ENCODE measurements around the gene CHCHD6.

Gene CHCHD6

DNA sequence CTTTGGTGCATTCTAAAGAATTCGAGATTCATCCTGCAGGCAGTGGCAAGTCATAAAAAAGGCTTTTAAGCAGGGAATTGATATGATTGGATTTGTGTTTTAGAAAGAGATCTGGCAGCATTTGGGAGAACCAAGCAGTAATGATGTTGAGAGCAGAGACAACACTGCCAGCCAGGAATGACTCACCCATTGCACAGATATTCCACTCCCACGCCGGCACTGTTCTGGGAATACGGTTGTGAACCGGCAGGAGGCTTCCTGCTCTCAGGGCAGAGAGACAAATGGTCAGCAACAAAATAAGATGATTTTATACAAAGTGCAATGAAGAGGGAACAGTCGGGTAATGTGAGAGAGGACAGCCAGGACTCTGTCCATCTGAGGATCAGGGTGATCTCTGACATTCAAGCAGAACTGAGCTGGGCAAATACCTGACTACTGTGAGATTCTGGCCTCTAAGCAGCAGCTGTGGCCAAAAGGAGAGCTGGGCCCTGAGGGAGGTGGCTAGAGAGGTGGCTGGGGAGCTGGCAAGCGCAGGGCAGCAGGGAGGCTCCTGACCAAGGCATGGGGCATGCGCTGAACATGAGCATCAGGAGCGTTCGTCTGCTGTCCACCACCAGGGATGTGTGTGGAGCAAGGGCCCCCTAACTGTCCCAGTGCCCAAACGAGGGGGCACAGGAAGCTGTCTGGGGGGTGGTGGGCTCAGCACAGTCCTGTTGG is 222.8 kb downstream of the CHCHD6 start:
- no peak for DNase-seq

- DNase-seq, result no peak
Observed at GRCh38 chr3:126927401-126927750, 223.3 kb downstream of the CHCHD6 start.

GRCh38 chr3:126927846-126928245 is 223.8 kb downstream of the CHCHD6 start:
- DNase-seq, result no peak

GRCh38 chr3:126928921-126929474 is 225.0 kb downstream of the CHCHD6 start:
- DNase-seq, result no peak

- no peak for DNase-seq
Observed at GRCh38 chr3:126930936-126931600, 227.0 kb downstream of the CHCHD6 start.

DNA sequence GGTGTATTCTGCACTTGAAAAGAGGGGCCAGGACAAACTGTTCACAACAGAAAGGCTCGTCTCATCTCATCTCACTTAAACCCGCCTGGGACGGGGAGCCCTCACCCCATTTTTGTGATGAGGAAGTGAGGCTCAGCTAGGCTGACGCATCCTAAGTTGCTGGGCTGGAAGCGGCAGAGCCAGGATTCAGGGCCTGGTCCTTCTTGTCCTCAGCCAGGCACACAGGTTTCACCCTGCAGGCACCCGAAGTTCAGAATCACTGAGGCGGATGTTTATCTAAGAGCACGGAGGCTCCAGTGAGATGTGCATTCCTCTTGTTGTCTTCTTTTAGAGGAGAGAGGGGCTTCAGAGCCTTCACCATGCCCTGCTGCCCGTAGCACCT is 227.8 kb downstream of the CHCHD6 start:
- no peak for DNase-seq

DNA sequence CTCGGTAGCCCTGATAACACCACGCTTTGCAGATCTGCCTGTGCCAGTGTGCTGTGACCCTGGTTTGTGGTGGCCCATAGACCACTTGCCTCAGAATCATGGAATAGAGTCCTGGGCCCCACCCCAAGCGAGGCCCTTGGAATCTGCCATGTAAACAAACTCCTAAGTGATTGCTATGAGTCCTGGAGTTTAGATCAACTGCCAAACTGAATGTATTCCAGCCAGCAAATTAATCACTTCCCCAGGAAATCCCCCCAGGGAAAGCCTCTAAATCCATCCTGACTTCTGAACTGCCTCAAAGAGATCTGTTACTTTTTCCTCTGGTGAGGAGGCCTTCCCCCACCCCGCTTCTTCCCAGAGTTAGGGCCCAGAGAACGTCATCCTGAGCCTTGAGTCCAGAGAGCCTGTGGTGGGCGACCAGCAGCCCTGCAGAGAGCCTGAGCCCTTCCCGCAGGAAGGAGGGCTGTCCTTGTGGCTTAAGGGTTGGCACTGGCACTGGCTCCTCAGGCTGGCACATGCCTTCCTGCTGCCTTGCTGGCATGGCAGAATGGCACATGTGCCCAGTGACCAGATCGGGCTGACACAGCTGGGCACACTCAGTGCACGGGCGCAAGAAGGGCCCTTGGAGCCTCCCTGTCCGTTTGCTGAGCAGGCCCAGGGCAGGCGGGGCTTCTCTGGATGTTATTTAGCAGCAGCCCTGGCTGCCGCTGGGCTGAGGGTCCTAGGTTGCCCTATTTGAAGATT is 228.3 kb downstream of the CHCHD6 start:
- no peak for DNase-seq

GRCh38 chr3:126934031-126934531 is 230.0 kb downstream of the CHCHD6 start:
- no peak for DNase-seq

DNA sequence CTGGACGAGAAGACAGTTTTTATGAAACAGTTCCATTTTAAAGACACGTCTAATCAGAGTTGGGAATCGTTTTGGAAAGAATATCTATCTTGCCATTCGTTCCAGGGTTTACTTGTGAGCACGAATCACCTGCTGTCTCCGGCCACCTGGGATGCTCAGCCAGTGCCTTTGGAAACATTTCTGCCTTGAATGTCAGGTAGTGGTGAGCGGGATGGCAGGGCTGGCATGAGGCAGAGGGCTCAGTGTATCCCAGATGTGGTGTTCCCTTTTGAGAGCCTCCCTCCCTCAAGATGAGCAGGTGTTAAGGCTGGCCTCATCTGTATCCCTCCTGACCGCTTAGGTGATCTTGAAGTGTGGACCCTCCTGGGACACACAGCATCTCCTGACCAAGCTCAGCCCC is 231.0 kb downstream of the CHCHD6 start:
- no peak for DNase-seq

DNA sequence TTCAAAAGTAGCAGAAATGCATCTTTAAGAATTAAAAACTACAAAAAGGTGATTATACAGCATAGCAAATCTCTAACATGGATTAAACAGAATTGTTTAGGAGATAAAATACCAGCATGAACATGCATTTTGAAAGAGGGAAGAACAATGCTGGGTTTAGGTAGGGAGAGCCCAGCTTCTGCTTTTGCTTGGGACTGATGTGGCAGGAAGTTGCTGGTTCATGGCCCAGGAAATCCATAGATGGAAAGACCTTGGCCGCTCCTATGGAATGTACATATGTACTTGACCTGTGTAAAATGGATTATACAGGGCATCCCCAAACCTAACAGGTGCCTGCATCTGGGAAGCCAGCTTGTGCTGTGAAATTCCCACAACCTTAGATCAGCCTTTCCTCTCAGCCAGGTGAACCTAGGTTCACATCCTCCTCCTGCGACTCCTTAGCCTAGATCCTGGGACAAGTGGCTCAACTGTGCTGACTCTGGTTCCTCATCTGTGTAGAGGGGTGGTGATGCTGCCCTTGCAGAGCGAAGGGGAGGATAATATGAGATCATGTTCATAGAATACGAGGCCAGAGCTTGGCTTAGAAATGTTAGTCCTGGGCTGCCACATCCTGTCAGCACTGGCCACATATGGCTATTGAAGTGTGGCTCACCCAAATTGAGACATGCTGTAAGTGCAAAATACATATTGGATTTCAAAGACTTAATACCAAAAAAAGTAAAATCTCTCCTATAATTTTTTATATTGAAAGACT is 231.9 kb downstream of the CHCHD6 start:
- no peak for DNase-seq

- no peak for DNase-seq
Observed at GRCh38 chr3:126936853-126937425, 232.9 kb downstream of the CHCHD6 start.

DNA sequence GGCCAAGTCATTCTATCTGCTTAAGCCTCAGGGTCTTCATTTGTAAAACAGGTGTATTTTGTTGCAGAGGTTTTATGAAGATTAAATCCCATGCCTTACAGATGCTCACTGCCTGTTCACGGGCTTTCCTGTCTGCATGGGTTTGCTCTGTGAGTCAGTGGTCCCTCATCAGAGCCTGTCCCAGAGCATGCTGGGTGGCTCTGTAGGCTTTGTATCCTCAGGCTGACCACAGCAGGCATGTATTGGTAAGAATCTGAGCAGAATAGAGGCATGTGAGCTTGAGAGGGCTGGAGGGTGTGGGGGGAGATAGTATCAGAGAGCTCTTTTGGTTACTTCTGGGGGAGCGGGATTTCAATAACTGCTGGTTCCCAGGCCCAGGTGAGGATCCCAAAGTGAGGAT is 233.5 kb downstream of the CHCHD6 start:
- DNase-seq, result no peak

DNA sequence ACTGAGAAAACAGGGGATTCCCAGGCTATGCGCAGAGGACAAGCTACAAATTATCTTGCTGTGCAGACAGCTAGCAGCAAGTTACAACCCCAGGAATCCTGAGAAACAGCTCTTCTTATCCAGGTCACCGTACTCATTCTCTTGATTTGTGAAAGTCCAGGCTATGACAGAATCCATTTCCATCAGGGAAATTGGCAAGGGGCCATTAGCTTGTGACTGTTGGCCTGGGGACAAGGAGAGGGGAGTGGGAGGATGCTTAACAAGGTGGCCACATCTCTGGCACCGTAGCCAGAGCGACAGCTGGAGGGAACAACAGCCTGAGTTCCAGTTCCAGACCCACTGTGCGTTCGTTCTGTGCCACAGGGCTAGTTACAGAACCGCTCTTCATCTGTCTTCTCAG is 233.9 kb downstream of the CHCHD6 start:
- no peak for DNase-seq

- no peak for DNase-seq
Observed at GRCh38 chr3:126938520-126939337, 234.7 kb downstream of the CHCHD6 start.

GRCh38 chr3:126939338-126939718 is 235.3 kb downstream of the CHCHD6 start:
- no peak for DNase-seq

DNA sequence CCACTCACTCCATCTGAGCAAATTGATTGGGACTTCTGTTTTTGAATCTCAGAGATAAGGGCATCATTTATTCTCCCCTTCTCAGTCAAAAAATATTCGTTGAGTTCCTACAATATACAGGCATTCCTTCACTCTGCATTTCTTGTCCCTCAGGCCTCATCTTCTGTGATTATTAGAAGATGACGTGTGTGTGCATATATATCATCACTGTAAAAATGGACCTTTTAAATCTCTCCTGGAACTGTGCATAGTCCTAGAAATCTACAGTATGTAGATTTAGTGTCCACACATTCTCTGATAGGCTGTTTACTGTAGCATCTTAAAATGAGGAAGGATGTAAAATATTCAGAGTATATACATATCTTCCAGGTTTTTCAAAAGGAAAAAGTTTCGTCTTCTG is 235.7 kb downstream of the CHCHD6 start:
- DNase-seq, result no peak

DNA sequence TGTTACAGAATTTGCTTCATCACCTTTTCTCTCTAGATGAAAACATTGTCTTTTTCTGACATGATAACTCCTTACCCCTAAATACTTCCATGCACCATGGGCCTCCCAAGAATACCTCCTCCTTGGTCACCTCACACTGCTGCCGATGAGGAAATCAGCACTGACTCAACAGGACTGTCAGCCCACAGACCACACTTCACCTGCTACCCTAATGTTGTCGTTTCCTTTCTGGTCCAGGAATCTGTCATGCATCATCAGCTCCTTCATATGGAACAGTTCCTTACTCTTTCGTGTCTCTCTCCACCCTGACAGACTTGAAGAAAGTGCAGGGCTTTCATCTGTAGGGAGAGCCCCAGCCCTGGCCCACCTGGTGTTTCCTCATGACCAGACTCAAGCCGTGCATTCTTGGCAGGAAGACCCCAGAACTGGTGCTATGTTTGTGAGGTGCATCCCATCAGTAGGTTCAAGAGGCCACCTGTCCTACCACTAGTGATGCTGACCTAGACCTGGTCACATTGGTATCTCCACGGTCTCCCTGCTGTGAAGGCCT is 237.8 kb downstream of the CHCHD6 start:
- DNase-seq, result no peak

GRCh38 chr3:126944089-126944965 is 240.3 kb downstream of the CHCHD6 start:
- no peak for DNase-seq

GRCh38 chr3:126945171-126945721 is 241.2 kb downstream of the CHCHD6 start:
- DNase-seq, result no peak

DNA sequence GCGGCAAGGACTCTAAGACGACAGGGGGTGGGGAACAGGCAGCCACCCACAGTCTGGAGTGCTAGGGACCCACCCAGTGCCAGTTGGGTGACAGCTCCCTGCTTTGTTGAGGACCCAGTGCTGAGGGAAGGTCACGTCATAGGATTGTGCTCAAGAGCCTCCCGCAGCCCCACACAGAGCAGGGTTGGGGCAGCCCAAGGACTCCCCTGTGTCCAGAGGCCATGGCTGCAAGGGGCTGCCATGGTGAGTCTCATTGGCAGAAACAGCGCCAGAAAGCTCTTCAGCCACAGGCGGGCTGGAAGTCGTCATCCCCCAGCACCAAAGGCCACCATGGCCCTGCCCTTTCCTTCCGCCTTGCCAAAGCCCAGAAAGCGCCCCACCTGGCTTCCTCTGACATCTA is 241.9 kb downstream of the CHCHD6 start:
- no peak for DNase-seq
